CD4-positive, alpha-beta memory T cell (primary cell): Measurements from ENCODE around the gene DCK. TPM values are rescaled to one million over a fixed set of nuclear protein-coding genes. Genes with fewer than 3 reads are reported as not detected.
A peak's percentile ranks its signal among the peaks of the same experiment; 100 is the strongest.
"Not testable (repeated sequence)": the region's sequence is repeated elsewhere in the genome, so short reads cannot be mapped to it uniquely, and the experiment has no call there.

ENCODE experiments used
- CTCF ChIA-PET: fragments of 350-600 bp; sonication (Branson Sonifier 250); formaldehyde crosslinking; loops from one replicate; lab custom pipeline; 2021; ENCODE audit warnings: inconsistent platforms; ENCODE audit not compliant: partially characterized antibody; lab: Charles Lee
- POLR2A ChIA-PET: fragments of 350-600 bp; sonication (Branson Sonifier 250); formaldehyde crosslinking; loops from one replicate; lab custom pipeline; 2021; ENCODE audit not compliant: partially characterized antibody; lab: Charles Lee
- DNase-seq, 5 donors: peaks; one replicate each; pipeline versions ENCODE4 v3.0.0 to v3.0.0-alpha.2; 2020 to 2022; ENCODE audit warnings: mixed read lengths in 1 of 5
- H3K27ac ChIP-seq: one replicate; pipeline ENCODE4 v1.7.0; 2013; ENCODE audit warnings: low read depth, low read length
- H3K27me3 ChIP-seq: 2 replicates; pipeline ENCODE4 v1.7.0; 2013; ENCODE audit warnings: mild to moderate bottlenecking, low read length, moderate library complexity; ENCODE audit not compliant: insufficient read depth
- H3K36me3 ChIP-seq: 2 replicates; pipeline ENCODE4 v1.7.0; 2013; ENCODE audit warnings: mild to moderate bottlenecking, low read length, moderate library complexity; ENCODE audit not compliant: insufficient read depth
- H3K4me1 ChIP-seq: 2 replicates; pipeline ENCODE4 v1.7.0; 2013; ENCODE audit warnings: mild to moderate bottlenecking, low read length, moderate library complexity; ENCODE audit not compliant: insufficient read depth
- H3K4me3 ChIP-seq, 2 donors: one replicate each; pipeline ENCODE4 v1.7.0; 2013; ENCODE audit warnings: low read length in 2 of 2, mild to moderate bottlenecking in 1 of 2
- H3K9me3 ChIP-seq, 2 donors: one replicate each; pipeline ENCODE4 v1.7.0; 2013; ENCODE audit warnings: low read length in 2 of 2, control low read depth in 1 of 2; ENCODE audit not compliant: control insufficient read depth in 1 of 2
- H3K27ac Mint-ChIP-seq, 7 donors: one replicate each; pipeline ENCODE4 v1.8.0; 2020 to 2021; ENCODE audit warnings: mixed read lengths in 7 of 7, mild to moderate bottlenecking in 6 of 7, inconsistent platforms in 3 of 7, moderate library complexity in 3 of 7
- H3K27me3 Mint-ChIP-seq, 2 donors: one replicate each; pipeline ENCODE4 v1.8.0; 2020 to 2021; ENCODE audit warnings: mixed read lengths in 2 of 2
- H3K36me3 Mint-ChIP-seq, 2 donors: one replicate each; pipeline ENCODE4 v1.8.0; 2020 to 2021; ENCODE audit warnings: mixed read lengths in 2 of 2, inconsistent platforms in 1 of 2, mild to moderate bottlenecking in 1 of 2
- H3K4me1 Mint-ChIP-seq, 4 donors: one replicate each; pipeline ENCODE4 v1.8.0; 2020 to 2021; ENCODE audit warnings: mixed read lengths in 4 of 4, mild to moderate bottlenecking in 1 of 4
- H3K4me3 Mint-ChIP-seq, 8 donors: one replicate each; pipeline ENCODE4 v1.8.0; 2020 to 2021; ENCODE audit warnings: mixed read lengths in 8 of 8, mild to moderate bottlenecking in 7 of 8, moderate library complexity in 6 of 8, inconsistent platforms in 3 of 8
- H3K9me3 Mint-ChIP-seq, 8 donors: one replicate each; pipeline ENCODE4 v1.8.0; 2020 to 2021; ENCODE audit warnings: mixed read lengths in 8 of 8, mild to moderate bottlenecking in 5 of 8, inconsistent platforms in 3 of 8, moderate library complexity in 1 of 8
- intact Hi-C: fragments of 100-400 bp; cut with micrococcal nuclease; formaldehyde crosslinking; loops from one replicate; pipeline ENCODE4 v1.15.1; 2023
- polyA plus RNA-seq, 2 donors: library from polyadenylated mRNA; unstranded; fragments of 300-500 nt; fragmentation: Illumina TruSeq; gene quantifications; one replicate each; pipeline ENCODE4 v1.2.3, GENCODE V29; 2021
- total RNA-seq, 2 experiments: library from RNA; stranded (reverse); gene quantifications; one replicate each; pipeline ENCODE4 v1.2.3, GENCODE V29; 2021

DCK gene
- total and polyA plus RNA-seq, 4 experiments from 2014 or later, result 54.7 to 134 (median 73.1) TPM

DNA sequence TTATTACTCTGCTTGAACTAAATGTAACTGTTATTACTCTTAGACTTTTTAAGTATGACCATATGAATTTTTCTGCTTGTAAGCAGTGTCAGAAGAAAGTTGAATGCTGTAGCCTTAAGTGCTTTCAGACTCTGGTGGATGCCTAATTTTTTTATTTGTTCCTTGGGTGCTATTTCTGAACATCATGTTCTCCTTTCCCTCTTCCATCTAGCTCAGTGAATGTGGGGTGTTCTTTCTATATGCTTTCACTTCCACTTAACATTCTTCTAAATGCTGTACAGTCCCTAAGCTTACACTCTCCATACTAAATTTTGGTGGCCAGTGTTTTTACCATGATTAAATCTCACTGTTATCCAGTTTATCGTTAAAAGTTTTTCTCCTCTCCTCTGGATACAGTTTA is 3.6 kb downstream of the DCK start:
- no peaks in the 10 kb centered on the region for H3K9me3 ChIP-seq
- H3K9me3 Mint-ChIP-seq, result no peaks in the 10 kb centered on the region
- POLR2A ChIA-PET, result interaction anchor here (1.0 to 1.6 kb wide), 2 partner anchors 14 to 291 kb away, joined by 3 to 6 read pairs; no protein-coding TSS in a partner anchor
- no peak for DNase-seq
- H3K27ac ChIP-seq, result peak overlapping the region; percentile 80
- H3K36me3 Mint-ChIP-seq, result peaks cover 42 to 49% of the 10 kb centered on the region in 2 donors
- H3K27me3 ChIP-seq, result no peaks in the 10 kb centered on the region
- intact Hi-C loops, result no loop called here
- H3K36me3 ChIP-seq, result peaks cover 8% of the 10 kb centered on the region
- CTCF ChIA-PET, result interaction anchor here (0.6 to 8.0 kb wide), 6 partner anchors 11 to 293 kb away, joined by 3 to 127 read pairs (median 5); partner anchors contain the start of gene MOB1B
- H3K4me1 Mint-ChIP-seq, result peaks cover 65 to 91% (median 74%) of the 10 kb centered on the region in 4 donors
- H3K4me3 Mint-ChIP-seq, result peak overlapping the region; percentile 11 to 99 (median 96)
- H3K4me3 ChIP-seq, result peak overlapping the region in 1 of 2 donors; percentile 12
- no peaks in the 10 kb centered on the region for H3K27me3 Mint-ChIP-seq
- H3K4me1 ChIP-seq, result peaks cover 73% of the 10 kb centered on the region
- peak overlapping the region; percentile 26 to 94 (median 87) for H3K27ac Mint-ChIP-seq

- DNase-seq, result no peak
- ChIA-PET POLR2A (interaction anchor here (1.6 kb wide), 1 partner anchor 13 kb away, joined by 6 read pairs; no protein-coding TSS in a partner anchor), CTCF (interaction anchor here (8.0 kb wide), 1 partner anchor 12 kb away, joined by 127 read pairs; no protein-coding TSS in a partner anchor)
- H3K4me3 Mint-ChIP-seq, result peak overlapping the region; percentile 11 to 99 (median 96)
- H3K4me3 ChIP-seq, result peak overlapping the region in 1 of 2 donors; percentile 12
- peak overlapping the region; percentile 38 to 92 (median 49) for H3K27ac Mint-ChIP-seq
- no peaks in the 10 kb centered on the region for H3K27me3 Mint-ChIP-seq
- peaks cover 73% of the 10 kb centered on the region for H3K4me1 ChIP-seq
- peaks cover 8% of the 10 kb centered on the region for H3K36me3 ChIP-seq
- no peaks in the 10 kb centered on the region for H3K9me3 Mint-ChIP-seq
- H3K9me3 ChIP-seq, result no peaks in the 10 kb centered on the region
- H3K36me3 Mint-ChIP-seq, result peaks cover 45 to 54% of the 10 kb centered on the region in 2 donors
- peaks cover 68 to 94% (median 77%) of the 10 kb centered on the region in 4 donors for H3K4me1 Mint-ChIP-seq
- no peaks in the 10 kb centered on the region for H3K27me3 ChIP-seq
- intact Hi-C loops, result no loop called here
- H3K27ac ChIP-seq, result peak overlapping the region; percentile 80
These were observed 4.1 kb downstream of the DCK start for GRCh38 chr4:70997546-70997945.

- DNase-seq, H3K27me3 ChIP-seq, intact Hi-C loops, H3K4me3 ChIP-seq, H3K9me3 ChIP-seq, H3K9me3 Mint-ChIP-seq, H3K36me3 ChIP-seq, H3K27me3 Mint-ChIP-seq, H3K27ac ChIP-seq: not testable (repeated sequence)
- H3K36me3 Mint-ChIP-seq, result peaks cover 45 to 60% of the 10 kb centered on the region in 2 donors
- peak overlapping the region in 5 of 8 donors; percentile 11 to 58 (median 39) for H3K4me3 Mint-ChIP-seq
- peak overlapping the region in 5 of 7 donors; percentile 23 to 67 (median 41) for H3K27ac Mint-ChIP-seq
- CTCF ChIA-PET, result interaction anchor here (8.0 kb wide), 1 partner anchor 10 kb away, joined by 127 read pairs; no protein-coding TSS in a partner anchor
- POLR2A ChIA-PET, result interaction anchor here (1.2 kb wide), 1 partner anchor 10 kb away, joined by 3 read pairs; no protein-coding TSS in a partner anchor
- peaks cover 83 to 100% (median 91%) of the 10 kb centered on the region in 4 donors for H3K4me1 Mint-ChIP-seq
- H3K4me1 ChIP-seq, result peaks cover 87% of the 10 kb centered on the region
These were observed 6.2 kb downstream of the DCK start for GRCh38 chr4:70999639-71000038.

GRCh38 chr4:71001363-71001762 is 7.9 kb downstream of the DCK start:
- Mint-ChIP-seq H3K4me3 (peak overlapping the region in 5 of 8 donors; percentile 1 to 55 (median 41)), H3K36me3 (peaks cover 45 to 69% of the 10 kb centered on the region in 2 donors), H3K27ac (peak overlapping the region in 5 of 7 donors; percentile 3 to 86 (median 65)), H3K4me1 (peaks cover 75 to 97% (median 88%) of the 10 kb centered on the region in 4 donors)
- intact Hi-C loops, POLR2A ChIA-PET, H3K27me3 ChIP-seq, H3K27me3 Mint-ChIP-seq, H3K36me3 ChIP-seq, H3K27ac ChIP-seq, H3K9me3 ChIP-seq, H3K4me3 ChIP-seq, DNase-seq, H3K9me3 Mint-ChIP-seq: not testable (repeated sequence)
- CTCF ChIA-PET, result interaction anchor here (1.5 kb wide), 1 partner anchor 8 kb away, joined by 8 read pairs; no protein-coding TSS in a partner anchor
- peaks cover 82% of the 10 kb centered on the region for H3K4me1 ChIP-seq

GRCh38 chr4:71004281-71004851 is 10.9 kb downstream of the DCK start:
- ChIA-PET CTCF (interaction anchor here (0.7 to 4.0 kb wide), 5 partner anchors 9 to 182 kb away, joined by 3 to 16 read pairs (median 4); partner anchors contain the start of gene DCK), POLR2A (interaction anchor here (1.0 to 1.9 kb wide), 2 partner anchors 9 to 11 kb away, joined by 4 to 9 read pairs; partner anchors contain the start of gene DCK)
- Histone ChIP-seq H3K36me3 (no peaks in the 10 kb centered on the region), H3K27me3 (no peaks in the 10 kb centered on the region), H3K27ac (peak overlapping the region; percentile 50), H3K9me3 (no peaks in the 10 kb centered on the region), H3K4me3 (no peak overlapping the region), H3K4me1 (peaks cover 80% of the 10 kb centered on the region)
- peak; percentile 40 to 77 (median 53) for DNase-seq
- Mint-ChIP-seq H3K4me3 (peak overlapping the region; percentile 3 to 77 (median 64)), H3K36me3 (peaks cover 36 to 75% of the 10 kb centered on the region in 2 donors), H3K27ac (peak overlapping the region; percentile 80 to 94 (median 86)), H3K4me1 (peaks cover 66 to 91% (median 79%) of the 10 kb centered on the region in 4 donors), H3K27me3 (no peaks in the 10 kb centered on the region), H3K9me3 (no peaks in the 10 kb centered on the region)
- intact Hi-C loops, result loop anchor here (1.0 kb wide), 1 partner anchor 11 kb away; the partner anchor contains the start of gene DCK

DNA sequence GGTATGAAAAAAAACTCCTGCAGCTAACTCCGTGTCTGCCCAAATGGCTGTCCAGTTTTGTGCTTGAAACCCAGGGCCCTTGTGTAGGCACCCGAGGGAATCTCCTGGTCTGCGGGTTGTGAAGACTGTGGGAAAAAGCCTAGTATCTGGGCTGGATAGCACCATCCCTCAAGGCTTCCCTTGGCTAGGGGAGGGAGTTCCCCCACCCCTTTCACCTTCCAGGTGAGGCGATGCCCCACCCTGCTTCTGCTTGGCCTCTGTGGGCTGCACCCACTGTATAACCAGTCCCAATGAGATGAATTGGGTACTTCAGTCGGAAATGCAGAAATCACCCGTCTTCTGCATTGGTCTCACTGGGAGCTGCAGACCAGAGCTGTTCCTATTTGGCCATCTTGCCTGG is 11.6 kb downstream of the DCK start:
- H3K9me3 Mint-ChIP-seq, intact Hi-C loops, H3K36me3 ChIP-seq, H3K4me3 ChIP-seq, H3K27me3 Mint-ChIP-seq, H3K9me3 ChIP-seq, H3K27me3 ChIP-seq, DNase-seq: not testable (repeated sequence)
- Mint-ChIP-seq H3K36me3 (peaks cover 29 to 71% of the 10 kb centered on the region in 2 donors), H3K27ac (peak overlapping the region; percentile 9 to 91 (median 84)), H3K4me1 (peaks cover 67 to 91% (median 80%) of the 10 kb centered on the region in 4 donors), H3K4me3 (peak overlapping the region in 7 of 8 donors; percentile 26 to 77 (median 51))
- ChIA-PET CTCF (interaction anchor here (0.7 to 4.0 kb wide), 5 partner anchors 10 to 182 kb away, joined by 3 to 16 read pairs (median 4); partner anchors contain the start of gene DCK), POLR2A (interaction anchor here (1.0 to 1.9 kb wide), 2 partner anchors 12 to 270 kb away, joined by 3 to 9 read pairs; partner anchors contain the start of gene DCK)
- Histone ChIP-seq H3K27ac (peak overlapping the region; percentile 50), H3K4me1 (peaks cover 87% of the 10 kb centered on the region)
